NCI-H2107 (cell line): ENCODE measurements around the gene PHF8.

Experiments
- DNase-seq: peaks from one replicate; lab custom pipeline; 2025; lab: John Stamatoyannopoulos, UW

Gene PHF8

DNA sequence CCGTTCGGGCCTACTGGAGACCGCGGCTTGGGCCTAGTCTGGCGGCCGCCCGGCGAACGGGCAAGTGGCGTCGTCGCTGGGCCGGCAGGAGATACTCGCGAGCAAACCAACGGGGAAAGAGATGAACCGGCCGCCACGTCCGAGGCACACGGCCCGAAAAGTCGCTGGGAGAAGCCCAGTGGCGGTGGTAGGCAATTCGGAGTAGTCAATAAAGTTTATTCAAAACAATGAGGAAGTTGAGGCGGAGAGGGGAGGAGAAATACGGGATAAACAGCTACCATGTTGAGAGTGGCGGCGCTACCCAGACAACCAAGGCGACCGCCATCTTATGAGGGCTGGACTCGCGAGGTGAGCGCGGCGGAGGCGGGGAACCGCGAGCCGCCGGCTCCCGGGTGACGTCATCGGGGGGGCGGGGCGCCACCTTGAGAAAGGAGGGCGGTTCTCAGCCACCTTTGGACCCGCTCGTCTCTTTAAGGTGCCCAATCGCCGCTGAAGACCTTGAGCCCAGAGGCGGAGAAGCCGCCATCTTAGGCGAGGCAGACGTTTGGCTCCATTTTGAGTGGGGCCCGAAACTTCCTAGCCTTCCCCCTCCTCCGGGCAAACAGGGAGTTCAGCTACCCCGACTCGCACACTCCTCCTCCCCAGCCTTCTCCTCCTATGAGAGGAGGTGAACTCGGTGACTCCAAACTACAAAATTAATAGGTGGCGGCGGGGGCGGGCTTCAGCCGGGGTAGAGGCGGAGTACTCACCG lies at the start of gene PHF8:
Gene PHF8, minus strand, starts transcription at position 348 of the 751 bp plus-strand sequence. CDS start 1,745 bp downstream, outside the sequence.
- peak; percentile 91 for DNase-seq

DNA sequence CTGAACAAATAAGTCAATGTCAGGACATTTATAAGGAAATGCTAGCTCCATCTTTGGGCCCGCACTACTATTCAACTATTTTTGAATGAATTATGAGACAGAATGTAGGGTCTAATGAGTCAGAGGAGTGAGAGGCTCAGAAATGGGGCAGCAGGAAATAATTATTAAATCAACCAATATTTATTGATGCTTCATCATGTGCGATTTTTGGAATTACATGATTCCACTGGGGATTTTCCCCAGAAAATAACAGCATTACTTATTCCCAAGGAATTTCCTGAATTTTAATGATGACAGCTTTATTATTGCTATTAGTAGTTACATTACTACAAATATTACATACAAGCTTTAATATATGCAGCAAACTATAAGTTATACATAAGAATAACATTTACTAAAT lies 49.3 kb upstream of the PHF8 start:
- no peak for DNase-seq

DNA sequence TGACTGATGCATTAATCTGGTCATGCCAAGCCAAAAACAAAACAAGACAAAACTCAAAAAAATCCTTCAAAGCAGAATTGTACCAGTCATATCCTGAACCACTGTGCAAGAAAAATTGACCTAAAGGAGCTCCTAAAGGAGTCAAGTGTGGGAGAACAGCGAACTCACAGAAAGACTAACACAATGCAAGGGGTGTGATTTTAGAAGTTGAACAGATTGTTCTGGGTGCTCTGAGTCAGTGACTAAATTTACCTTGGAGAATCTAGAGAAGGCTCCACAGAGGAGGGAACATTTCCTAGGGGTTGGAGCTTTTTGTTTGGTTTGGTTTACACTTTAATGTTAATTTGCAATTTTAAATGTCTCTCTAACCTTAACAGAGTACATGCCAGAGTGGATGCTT lies 48.9 kb upstream of the PHF8 start:
- DNase-seq: no peak

DNA sequence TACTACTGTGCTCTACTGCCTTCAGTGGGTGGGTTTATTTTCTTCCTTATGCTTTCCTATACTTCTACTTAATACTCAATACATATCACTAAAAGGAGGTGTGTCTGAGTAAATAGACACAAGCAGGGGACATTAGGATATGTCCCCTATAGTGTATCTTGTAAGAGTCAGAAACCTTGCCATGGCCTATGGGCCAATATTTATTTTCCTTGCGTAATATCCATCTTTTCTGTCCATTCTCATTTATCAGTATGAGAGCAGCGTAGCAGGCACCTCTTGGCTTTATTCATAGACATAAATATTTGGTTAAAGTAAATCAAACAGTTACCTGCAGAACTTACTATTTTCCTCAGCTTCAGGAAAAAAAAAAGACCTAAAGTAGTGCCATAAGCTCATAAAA lies 46.6 kb upstream of the PHF8 start:
- no peak for DNase-seq

DNA sequence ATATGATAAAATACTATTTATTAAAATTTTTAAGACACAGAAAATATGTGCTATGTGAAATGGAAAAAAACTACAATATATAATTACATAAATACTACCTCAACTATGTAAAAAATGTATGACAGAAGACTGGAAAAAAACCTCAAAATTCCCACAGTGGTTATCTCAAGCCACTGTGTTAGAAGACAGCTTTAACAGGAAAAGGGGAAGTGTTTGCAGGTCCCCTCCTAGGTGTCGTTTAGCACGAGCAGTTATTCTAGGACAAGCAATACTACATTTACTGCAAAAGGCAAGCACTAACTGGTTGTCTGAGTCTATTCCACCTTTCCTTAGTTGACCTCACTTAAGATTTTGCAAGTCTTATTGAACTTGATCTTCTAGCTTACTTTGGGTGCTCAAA lies 44.9 kb upstream of the PHF8 start:
- no peak for DNase-seq

DNA sequence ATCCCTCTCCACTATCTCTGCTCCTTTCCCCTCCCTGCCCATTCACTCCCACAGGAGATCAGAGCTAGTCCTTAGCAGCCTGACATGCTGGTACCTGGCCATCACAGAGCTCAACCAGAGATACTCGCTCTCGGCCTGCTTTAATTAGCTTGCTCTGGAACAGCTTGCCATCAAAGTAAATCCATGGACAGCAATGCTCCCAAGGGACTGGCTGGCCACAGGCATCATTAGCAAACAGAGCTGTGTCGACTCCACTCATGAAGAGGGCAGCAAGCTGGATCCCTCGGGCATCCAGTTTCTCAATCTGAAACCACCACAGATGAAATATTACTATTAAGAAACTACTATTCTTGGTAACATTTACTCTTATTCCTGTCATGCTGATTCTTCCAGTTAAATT lies 43.4 kb upstream of the PHF8 start:
- no peak for DNase-seq

DNA sequence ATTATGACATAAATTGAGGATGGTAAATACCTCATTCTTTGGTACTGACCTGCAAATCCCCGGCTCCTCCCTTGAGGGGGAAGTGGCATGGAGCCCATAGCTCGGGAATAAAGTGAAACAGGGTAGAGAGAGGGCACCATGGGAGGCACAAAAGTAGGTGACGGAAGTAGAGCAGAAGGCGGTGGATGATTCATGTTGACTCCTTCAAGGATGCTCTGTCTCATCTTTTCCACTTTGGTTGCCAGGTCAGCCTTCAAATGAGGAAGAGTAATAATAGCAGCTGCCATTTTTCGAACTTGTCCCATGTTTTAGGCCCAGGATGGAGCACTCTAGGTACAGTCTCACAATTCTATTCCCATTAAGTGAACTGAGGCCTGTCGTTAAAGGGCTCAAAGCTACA lies 41.4 kb upstream of the PHF8 start:
- DNase-seq: no peak

DNA sequence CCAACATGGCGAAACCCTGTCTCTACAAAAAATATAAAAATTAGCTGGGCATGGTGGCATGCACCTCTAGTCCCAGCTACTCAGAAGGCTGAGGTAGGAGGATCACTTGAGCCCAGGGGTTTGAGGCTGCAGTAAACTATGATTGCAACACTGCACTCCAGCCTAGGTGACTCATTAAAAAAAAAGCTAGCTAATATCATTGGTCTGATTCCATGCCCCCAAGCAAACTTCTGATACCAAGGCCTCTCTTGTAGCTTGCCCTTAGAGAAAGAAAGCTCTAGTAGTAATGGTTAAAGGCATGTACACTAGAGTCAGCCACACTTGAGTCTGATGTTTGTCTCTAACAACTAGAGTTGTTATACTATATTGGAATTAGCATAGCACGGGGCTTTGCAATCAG lies 32.6 kb upstream of the PHF8 start:
- DNase-seq: no peak

DNA sequence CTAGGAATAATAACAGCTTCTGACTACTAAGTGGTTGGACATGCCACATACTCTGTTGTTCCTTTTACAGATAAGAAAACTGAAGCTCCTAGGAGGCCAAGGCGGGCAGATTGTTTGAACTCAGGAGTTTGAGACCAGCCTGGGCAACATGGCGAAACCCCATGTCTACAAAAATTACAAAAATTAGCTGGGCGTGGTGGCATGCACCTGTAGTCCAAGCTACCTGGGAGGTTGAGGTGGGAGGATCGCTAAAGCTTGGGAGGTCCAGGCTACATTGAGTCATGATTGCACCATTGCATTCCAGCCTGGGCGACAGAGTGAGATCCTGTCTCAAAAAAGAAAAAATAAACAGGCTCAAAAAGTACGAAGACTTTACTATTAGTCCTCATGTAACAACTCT lies 30.6 kb upstream of the PHF8 start:
- no peak for DNase-seq

DNA sequence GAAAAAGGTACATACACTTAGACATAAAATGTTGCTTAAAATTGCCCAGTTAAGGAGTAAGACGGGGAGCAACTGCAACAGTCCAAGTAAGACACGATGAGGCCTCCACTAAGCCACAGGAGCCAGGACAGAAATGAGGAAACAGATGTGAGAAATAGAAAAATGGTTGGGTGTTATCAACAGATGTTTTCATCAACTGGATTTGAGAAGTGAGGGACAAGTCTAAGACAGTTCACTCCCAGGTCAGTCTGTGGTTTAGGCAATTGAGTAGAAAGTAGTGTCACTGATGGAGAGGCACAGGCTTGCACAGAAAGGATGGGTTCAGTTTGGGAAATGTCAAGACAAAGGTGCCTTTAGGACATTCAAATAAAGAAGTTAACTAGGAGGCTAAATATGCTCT lies 23.5 kb upstream of the PHF8 start:
- DNase-seq: no peak

DNA sequence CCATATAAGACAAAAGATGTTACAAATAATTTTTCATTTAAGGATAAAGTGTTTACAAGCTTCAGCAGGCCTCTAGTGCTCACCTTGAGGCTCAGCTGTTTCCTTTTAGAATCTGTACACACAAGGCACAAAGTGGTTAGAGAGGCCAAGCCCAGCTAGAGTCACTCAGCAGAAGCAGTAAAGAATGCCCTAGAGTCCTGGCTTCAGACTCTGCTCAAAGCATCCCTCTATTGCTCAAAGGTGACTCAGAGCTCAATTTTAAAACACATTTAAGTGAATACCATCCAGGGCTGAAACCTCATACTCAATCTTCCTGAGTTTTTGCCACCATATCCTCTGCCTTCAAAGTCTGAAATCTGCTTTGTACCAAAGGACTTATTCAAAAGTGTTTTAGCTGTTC lies 22.6 kb upstream of the PHF8 start:
- DNase-seq: no peak

DNA sequence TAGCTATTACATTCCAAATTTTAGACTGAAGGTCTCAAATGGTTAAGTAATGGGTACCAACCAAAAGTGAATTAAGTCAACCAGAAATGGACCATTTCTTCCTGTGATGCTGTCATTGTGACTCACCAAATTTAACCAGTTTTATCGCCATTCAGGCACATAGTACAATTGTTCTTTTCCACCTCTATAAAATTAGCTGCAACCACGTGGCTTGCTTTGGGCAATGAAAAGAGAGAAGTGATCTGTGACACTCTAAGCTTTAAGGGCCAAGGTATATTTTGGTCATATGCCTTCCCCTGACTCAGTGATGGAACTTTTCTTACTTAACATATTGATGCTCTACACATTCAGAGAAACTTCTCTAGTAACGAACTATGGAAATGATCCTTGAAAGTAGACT lies 20.3 kb upstream of the PHF8 start:
- no peak for DNase-seq

DNA sequence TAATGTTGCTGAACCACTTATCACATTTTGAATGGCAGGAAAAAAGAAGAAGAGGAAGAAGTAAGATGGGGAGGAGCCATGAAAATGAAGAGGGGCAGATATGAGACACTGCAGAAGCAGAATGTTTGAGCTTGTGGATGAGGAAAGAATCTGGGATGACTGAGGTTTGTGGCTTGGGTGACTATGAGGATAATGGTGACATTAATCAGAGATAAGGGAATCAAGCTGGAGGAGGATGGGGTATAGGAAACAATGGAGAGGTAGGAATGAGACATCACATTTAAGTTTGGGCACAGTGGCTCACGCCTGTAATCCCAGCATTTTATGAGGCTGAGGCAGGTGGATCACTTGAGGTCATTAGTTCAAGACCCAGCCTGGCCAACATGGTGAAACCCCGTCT lies 19.1 kb upstream of the PHF8 start:
- DNase-seq: no peak

DNA sequence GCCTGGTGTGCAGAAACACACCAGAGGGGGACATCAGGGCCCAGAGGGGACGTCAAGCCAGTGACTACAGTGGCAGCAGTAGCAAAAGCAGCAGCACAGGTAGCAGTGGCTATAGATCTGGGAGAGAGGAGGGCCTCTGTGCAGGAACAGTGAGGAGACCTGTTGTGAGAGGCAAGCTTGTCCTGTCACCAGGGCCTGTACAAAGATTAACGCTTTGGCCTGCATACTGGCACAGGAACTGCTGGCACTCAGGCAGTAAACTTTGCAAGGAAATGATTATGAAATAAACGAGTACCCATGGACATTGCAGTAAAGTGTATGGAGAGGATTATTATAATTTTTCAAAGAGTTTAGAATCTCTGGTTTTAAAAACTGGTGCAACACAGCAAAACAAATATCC lies 5.5 kb upstream of the PHF8 start:
- DNase-seq: no peak

DNA sequence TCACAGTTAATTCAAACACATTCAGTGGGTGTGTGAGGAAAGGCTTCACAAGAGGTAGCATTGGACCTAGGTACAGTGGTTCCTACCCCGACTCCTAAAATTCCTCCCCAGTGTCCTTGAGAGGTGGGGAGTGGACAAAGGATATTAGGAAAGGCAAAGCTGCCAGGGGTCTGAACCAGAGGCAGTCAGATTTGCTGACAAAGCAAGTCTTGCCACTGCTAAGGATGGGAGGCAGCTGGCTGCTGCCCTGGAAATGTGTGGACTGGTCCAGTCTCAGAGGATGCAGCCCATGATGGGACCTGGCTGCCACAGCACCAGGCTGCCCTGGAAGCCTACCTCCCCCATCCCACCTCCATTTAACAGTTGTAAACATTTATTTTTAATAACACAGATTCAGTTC lies 4.1 kb upstream of the PHF8 start:
- no peak for DNase-seq

DNA sequence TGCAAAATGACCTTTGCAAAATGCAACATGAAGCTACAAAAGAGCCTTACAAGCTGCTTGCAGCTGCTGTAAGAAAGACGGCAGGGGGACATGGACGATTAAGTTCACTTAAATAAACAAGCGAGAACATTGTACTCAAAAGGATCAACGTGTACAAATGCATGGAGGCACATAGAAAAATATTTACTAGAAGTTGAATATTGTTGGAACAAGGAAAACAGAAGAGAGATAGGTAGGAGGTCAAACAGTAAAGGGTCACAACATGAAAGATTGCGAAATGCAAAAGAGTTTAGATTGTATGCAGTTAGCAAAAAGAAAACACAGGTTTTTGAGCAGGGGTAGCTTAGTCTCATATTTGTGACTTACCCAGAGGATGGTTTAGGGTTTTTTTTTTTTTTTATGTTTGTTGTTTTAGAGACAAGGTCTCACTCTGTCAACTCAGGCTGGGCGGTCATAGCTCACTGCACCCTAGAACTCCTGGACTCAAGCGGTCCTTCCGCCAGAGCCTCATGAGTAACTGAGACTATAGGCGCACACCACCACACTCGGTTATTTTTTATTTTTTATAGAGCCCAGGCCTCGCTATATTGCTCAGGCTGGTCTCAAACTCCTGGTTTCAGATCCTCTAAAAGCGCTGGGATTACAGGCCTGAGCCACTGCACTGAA lies 1.4 kb upstream of the PHF8 start:
- DNase-seq: peak; percentile 37

DNA sequence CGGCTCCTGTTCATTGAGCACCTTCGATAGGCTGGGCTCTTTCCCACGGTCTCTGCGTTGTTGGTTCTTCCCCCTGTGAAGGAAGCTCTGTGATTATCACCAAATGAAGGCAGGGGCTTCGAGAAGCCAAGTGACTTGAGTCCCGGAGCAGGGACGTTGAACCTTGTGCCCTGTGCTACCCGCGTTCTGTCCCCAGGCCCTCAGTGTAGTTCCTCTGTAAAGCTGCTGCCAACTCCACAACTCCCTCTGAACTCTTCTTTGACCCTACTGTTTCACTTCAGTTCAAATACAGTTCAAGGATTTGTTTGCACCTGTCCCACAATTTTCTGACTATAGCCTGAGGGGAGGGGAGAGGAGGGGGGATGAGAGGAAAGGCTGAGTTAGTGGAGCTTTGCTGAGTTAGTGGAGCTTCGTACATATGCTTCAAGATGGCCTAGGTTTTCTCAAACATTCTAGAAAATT lies 635 bp upstream of the PHF8 start:
- DNase-seq: peak; percentile 60

DNA sequence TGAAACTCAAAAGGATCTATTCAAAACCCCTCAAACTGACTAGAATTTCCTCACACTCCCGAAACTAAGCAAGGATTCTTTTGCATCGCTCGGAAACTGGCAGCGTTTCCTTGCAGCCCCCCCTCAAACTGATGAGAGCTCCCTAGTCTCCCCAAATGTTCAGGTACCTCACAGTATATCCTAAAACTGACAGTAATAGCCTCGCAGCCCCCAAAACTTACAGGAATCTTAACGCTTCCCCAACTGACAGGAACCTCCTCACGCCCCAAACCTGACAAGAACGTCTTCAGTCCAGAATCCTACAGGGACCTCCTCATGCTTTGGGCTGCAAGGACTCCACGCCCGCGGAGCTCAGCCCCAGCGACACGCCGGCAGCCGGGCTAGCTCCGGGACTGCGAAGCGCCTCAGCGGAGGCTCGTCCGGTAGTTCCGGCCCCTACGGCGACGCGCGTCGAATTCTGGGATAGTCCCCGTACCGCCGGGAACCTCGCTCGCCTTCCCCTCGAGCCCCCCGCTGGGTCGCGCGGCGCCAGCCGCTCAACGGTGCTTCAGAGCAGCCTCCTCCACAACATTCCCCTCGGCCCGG lies 640 bp downstream of the PHF8 start:
- no peak for DNase-seq

DNA sequence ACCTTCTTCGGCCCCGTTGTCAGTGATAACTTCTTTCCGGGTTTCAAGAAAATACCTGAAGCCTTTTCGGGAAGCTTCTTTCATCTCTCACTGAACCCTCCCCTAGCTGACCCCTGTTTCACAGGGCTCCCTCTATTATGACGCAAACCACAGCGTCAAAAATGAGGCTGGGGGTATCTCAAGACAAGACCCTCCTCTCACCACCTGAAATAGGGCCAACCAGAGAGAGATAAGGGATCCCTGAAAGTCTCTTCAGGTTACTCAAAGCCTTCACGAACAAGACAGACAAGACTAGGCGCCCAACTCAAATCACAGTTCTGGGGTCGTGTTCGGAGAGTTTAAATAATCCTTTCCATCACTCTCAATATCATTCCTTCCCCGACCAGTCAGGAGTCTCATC lies 1.2 kb downstream of the PHF8 start:
- no peak for DNase-seq

DNA sequence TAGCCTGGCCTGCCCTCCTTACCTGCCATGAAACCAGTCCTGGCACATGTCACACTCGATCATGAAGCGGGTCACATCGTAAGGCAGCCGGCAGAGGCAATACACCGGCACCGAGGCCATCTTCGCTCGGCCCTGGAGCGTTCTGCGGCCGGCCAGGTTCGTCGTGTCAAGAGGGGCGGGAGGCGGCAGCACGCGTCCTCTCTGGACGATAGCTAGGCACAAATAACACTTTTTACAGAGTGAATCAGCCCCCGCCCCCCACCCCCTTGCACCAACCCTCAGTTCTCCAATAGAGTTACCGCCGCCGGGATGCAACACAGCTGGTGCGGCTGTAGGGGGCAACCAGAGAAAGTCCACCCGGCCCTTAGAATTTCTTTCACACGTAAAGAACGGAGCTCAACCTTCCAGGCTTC lies 1.7 kb downstream of the PHF8 start:
- no peak for DNase-seq

DNA sequence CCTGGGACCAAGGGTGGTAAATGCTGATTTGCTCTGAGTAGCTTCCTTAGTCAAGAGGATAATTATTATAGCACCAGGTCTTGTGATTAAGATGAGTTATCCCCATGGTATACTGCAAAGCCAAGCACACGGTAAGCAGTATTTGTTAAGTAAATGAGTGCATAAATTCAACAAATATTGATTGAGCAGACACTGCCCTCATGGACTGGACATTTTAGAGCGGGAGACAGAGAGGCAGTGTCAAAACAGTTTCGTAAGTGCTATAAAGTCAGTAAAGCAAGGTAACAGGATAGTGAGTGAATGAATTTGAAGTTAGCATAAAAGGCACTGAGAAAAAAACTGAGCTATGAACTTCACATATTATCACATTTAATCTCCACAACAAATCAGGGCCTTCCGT lies 13.9 kb downstream of the PHF8 start:
- no peak for DNase-seq

DNA sequence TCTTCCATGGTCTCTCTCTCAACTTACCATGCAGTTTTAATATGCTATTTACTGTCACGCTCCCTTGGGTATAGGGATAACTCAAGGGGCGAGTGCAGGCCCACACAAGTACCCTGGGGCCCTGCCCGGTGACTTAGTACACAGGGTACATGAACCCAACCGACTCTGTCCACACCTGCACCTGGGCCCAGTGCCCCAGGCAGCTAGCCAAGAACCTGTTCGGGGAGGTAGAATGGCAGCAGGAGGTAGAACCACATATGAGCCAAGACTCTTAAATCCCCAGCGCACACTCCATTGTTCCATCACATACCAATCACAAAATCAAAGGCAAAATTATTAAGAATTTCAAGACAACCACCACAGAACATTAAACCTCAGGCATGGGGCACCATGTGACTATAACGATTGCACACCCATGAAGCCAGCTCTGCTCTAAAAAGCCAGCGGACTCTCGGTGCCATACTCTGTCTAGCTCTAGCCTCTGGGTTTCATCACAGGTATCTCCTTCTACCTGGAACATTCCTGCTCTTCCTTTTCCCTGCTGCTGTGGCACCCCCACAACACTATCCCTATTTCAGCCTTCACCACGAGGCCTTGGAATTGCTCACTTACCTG lies 14.6 kb downstream of the PHF8 start:
- peak; percentile 67 for DNase-seq

DNA sequence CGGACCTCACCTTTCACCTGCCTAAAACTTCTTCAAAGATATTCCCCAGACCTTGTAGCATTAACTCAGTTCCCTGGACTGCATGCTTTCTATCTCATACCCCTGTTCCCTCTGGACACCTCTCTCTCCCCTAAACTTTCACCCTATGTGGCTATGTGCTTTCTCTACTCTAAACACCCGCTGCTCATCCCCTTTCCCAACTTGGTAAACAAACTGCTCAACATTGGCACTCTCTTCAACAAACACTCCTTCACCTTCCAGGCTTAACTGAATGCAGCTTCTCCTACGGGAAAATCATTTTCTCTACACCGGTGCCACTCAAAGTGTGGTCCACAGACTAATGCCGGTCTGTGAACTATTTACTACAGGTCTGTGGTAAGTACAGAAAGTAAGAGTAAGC lies 19.9 kb downstream of the PHF8 start:
- DNase-seq: no peak
